Smooth muscle cell of the brain vasculature (primary cell): ENCODE data around the gene GRPEL1.
"Not testable (repeated sequence)": the region's sequence is repeated elsewhere in the genome, so short reads cannot be mapped to it uniquely, and the experiment has no call there.

Experiments
- DNase-seq: peaks from one replicate; pipeline ENCODE4 v3.0.0-alpha.2; 2012; ENCODE audit warnings: low read depth, low spot score

Gene GRPEL1

GRCh38 chr4:7067452-7068278 is at the start of gene GRPEL1:
Gene GRPEL1 (minus strand): TSS chr4:7068064. CDS start chr4:7068032, 32 bp downstream.
- peak; percentile 98 for DNase-seq

GRCh38 chr4:7116705-7117104 is 48.8 kb upstream of the GRPEL1 start:
- DNase-seq = no peak

DNA sequence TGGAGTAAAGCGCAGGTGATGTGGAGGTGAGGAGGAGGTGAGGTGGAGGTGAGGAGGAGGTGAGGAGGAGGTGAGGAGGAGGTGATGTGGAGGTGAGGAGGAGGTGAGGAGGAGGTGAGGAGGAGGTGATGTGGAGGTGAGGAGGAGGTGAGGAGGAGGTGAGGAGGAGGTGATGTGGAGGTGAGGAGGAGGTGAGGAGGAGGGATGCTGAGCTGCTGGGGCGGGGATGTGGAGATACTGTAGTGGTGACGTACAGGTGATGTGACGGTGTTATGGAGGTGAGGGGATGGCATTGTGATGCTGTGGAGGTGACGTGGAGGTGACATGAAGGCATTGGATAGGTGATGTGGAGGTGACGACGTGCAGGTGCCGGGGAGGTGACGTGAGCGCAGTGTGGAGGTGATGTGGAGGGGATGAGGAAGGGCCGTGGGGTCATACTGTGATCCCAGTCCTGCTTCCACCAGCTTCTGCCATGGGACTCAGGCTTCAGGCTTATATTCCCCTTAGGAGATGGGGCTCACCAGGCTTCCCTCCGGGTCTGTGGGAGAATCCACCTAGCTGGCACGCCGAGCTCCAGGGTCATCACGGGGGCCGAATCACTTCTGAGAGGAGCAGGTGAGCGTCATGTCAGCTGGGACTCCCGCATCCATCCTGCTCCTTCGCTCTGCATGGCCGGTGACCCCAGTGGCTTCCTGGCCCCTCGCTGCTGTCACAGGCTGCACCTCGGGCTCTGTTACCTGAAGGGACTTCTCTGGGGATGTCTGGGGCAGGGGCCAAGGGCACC is 47.9 kb upstream of the GRPEL1 start:
- DNase-seq = no peak

- DNase-seq = no peak
Measured at GRCh38 chr4:7112656-7113055, 44.8 kb upstream of the GRPEL1 start.

- DNase-seq = no peak
Measured at GRCh38 chr4:7111441-7111840, 43.6 kb upstream of the GRPEL1 start.

DNA sequence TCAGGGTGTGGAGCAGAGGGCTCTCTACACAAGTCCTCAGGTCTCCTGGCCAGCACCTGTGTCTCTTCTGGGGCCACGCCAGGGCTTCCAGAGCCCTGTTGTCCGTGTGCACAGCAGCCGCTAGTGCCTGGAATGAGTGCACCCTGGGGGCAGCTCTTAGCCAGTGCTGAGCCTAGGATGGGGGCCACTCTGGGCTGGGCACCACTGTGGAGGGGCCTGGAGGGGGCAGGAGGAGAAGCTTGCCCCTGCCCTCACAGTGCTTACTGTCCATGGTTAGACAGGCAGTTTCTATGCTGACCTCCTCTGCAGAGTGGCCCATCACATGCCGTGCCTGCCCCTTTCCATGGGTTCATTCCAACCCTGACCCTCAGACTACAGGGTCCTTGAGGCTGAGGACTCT is 42.7 kb upstream of the GRPEL1 start:
- no peak for DNase-seq

DNA sequence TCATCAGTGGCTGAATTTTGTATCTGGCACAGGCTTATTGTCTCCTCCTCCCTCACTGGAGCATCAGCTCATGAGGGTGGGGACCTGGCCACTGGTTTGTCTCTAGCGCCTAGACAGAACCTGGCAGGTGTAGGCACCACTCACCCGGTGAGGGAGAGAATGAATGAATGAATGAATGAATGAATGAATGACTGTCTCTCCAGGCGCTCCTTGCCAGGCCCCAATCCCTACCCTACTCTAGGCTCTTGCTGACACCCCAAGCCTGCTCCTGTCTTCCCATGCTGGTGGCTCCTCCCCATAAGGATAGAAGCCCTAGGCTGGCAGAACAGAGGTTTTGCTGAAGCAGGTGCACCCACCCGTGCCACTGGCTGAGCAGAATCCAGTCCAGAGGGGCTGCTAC is 41.3 kb upstream of the GRPEL1 start:
- DNase-seq = no peak

- no peak for DNase-seq
Measured at GRCh38 chr4:7108660-7109059, 40.8 kb upstream of the GRPEL1 start.

GRCh38 chr4:7108046-7108625 is 40.3 kb upstream of the GRPEL1 start:
- DNase-seq = no peak

DNA sequence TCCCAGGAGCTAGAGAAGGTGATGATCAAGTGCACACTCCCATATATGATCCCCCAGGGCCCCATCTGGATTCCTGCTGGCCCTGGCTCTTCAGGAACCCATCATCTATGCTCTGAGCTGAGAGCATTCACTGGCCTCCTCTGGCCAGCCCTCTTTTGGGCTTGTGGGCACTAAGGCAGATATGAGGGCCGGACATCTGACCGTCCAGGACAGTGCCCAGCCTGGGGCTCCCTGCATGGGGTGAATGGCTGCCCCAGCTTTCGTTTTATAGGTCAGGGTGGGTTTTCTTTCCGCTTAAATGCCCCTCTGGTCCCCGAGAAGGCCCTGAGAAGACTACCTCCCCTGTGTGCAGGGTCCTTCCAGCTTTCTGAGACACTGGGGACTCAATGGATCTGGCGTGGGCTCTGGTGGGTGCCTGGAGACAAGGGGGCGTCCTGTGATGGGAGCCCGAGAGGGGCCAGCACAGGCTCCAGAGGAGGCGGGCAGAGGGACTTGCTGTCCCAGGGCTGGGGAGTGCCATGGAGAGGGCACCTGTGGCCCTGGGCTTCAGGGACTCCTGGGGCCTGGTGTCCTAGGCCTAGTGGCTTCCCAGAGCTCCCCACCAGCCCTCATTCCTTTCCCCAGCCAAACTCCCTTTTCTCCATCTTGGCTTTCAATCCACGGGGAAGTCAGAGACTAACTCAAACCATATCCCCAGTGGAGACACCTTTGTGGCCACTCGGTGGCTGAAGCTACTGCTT is 39.5 kb upstream of the GRPEL1 start:
- DNase-seq = no peak

GRCh38 chr4:7105276-7105675 is 37.4 kb upstream of the GRPEL1 start:
- no peak for DNase-seq

- no peak for DNase-seq
Measured at GRCh38 chr4:7104366-7105031, 36.6 kb upstream of the GRPEL1 start.

DNA sequence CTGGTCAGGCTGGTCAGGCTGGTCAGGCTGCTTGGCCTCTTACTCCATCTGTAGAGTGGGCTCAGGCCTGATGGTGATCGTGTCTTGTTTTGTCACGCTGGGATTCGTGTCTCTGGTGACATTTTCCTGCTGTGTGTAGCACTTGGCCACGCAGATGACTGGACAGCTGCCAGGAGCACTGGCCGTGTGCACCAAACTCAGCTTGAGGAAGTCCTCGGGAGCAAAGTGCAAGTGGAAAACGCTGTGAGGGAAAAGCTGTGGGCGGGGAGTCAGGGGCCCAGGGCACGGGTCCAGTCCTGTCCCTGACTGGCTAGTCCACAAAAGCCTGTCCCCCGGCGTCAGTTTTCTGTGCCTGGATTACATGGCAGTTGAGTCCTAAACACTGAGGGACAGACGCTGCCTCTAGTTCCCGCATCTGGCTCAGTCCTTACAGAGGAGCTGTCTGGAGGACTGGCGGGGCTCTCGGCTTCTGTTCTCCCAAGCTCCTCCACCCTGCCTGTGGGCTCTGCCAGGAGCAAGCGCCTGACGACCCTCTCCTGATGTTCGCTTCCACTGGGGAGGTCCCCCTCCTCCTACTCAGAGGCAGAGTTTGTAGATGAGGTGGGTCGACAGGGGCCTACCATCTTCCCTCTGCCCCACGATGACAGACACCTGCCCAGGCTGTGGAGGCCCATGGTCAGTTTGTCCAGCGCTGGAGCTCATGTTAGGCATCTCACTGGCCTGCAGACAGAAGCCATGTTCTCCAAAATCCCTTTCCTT is 35.9 kb upstream of the GRPEL1 start:
- peak; percentile 31 for DNase-seq

DNA sequence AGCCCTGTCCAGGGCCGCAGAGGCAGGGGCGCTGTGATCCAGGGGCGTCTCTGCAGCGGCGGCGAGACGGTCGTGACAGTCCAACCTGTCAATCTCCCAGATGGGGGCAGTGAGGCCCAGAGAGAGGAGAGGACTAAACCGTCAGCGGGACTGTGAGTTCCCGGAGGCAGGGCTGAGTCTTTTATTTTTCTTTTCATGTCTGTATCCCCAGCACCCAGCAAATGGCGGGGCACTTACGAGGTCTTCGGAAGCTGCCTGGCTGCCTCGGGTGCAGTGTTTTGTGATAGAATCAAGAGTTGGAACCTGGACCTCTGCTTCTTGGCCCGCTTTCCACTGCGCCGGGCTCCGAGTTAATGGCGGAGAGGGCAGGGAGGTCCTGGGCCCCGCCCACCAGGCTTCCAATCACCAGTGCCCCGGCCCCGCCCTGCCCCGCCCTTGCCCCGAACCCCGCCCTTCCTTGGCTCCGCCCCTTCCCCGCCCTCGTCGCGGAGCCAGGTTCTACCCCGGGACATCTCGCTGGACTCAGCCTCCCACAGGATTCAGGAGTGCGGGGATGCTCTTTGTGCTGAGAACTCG is 35.3 kb upstream of the GRPEL1 start:
- DNase-seq = peak; percentile 33

DNA sequence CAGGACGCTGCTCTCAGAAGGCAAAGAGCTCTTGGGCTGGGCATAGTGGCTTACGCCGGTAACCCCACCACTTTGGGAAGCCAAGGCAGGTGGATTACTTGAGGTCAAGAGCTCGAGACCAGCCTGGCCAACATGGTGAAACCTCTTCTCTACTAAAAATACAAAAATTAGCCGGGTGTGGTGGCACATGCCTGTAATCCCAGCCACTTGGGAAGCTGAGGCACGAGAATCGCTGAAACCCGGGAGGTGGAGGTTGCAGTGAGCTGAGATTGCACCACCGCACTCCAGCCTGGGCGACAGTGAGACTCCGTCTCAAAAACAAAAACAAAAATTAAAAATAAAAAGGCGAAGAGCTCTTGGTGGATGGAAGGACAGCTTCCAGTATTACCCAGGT is 34.6 kb upstream of the GRPEL1 start:
- not testable (repeated sequence) for DNase-seq

DNA sequence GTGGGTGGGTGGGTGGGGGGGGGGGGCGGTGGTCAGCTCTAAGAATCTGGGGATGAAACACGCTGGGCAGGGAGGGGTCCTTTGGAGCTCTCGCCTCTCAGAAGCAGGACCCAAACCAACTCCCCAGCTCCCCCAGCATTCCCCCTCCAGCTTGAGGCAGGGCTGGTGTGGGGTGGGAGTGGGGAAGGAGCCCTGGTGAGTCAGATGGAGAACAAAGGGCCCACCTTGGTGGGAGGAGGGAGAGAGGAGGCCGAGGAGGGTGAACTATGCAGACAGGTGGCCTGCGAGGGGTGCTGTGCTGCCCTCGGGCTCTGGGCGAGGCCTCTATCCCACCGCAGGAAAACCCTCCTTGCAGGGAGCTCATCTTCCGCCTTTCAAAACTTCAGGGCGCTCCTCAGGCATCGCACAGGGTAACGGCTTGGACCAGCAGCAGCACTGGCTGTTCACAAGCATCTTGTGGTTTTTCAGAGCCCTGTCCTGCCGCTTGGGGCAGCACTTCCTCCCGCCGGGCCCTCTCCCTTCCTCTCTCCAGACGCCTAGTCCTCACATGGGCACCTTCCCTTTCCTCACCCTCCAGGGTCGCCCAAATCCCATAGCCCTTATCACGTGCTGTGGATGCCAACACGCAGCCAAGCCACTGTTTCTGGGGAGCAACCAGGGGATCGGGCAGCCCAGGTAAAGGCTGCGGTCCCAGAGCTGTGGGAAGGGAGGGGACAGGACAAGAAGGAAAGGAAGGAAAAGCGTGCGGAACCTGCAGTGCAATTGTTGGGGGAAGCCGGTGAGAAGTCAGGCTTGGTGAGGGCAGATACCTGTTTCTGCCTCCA is 34.0 kb upstream of the GRPEL1 start:
- DNase-seq = peak; percentile 32

GRCh38 chr4:7096236-7096635 is 28.4 kb upstream of the GRPEL1 start:
- DNase-seq = no peak

- DNase-seq = no peak
Measured at GRCh38 chr4:7095611-7096155, 27.8 kb upstream of the GRPEL1 start.

- no peak for DNase-seq
Measured at GRCh38 chr4:7094916-7095315, 27.1 kb upstream of the GRPEL1 start.
